Natural killer cell (primary cell): Measurements from ENCODE around the gene MTARC2. TPM values are rescaled to one million over a fixed set of nuclear protein-coding genes. Genes with fewer than 3 reads are reported as not detected.

ENCODE experiments used
- ATAC-seq, 3 donors: fragments of 150-1000 bp in 2 of 3; fragments of 200-7000 bp in 1 of 3; cut with Tn5 transposase; 1 replicate in 1 of 3; 2 replicates in 2 of 3; pipeline ENCODE4 v1.10.0; 2021; ENCODE audit warnings: mild to moderate bottlenecking in 2 of 3, moderate library complexity in 2 of 3
- DNase-seq, 2 donors: peaks; one replicate each; pipeline versions ENCODE4 v3.0.0 to v3.0.0-alpha.2; 2013 to 2021; ENCODE audit warnings: mixed read lengths in 1 of 2
- H3K27ac ChIP-seq: one replicate; pipeline ENCODE4 v1.5.1; 2013; ENCODE audit warnings: mild to moderate bottlenecking, low read length
- H3K27me3 ChIP-seq: one replicate; pipeline ENCODE4 v1.6.1; 2013; ENCODE audit warnings: low read length; ENCODE audit not compliant: control insufficient read depth, insufficient read depth
- H3K36me3 ChIP-seq: one replicate; pipeline ENCODE4 v1.6.1; 2013; ENCODE audit warnings: low read length; ENCODE audit not compliant: control insufficient read depth, insufficient read depth
- H3K4me1 ChIP-seq: one replicate; pipeline ENCODE4 v1.6.1; 2013; ENCODE audit warnings: low read length; ENCODE audit not compliant: control insufficient read depth, insufficient read depth
- H3K4me3 ChIP-seq: one replicate; pipeline ENCODE4 v1.5.1; 2013; ENCODE audit warnings: low read length
- H3K9me3 ChIP-seq: one replicate; pipeline ENCODE4 v1.6.1; 2013; ENCODE audit warnings: low read length; ENCODE audit not compliant: control insufficient read depth, insufficient read depth
- H3K27ac Mint-ChIP-seq, 2 donors: one replicate each; pipeline ENCODE4 v1.8.0; 2022; ENCODE audit warnings: mild to moderate bottlenecking in 2 of 2, mixed read lengths in 2 of 2, moderate library complexity in 1 of 2
- H3K27me3 Mint-ChIP-seq, 2 donors: one replicate each; pipeline ENCODE4 v1.8.0; 2022; ENCODE audit warnings: low read depth in 2 of 2, mixed read lengths in 2 of 2
- H3K36me3 Mint-ChIP-seq: one replicate; pipeline ENCODE4 v1.8.0; 2022; ENCODE audit warnings: mixed read lengths
- H3K4me1 Mint-ChIP-seq, 2 donors: one replicate each; pipeline ENCODE4 v1.8.0; 2022; ENCODE audit warnings: mixed read lengths in 2 of 2
- H3K4me3 Mint-ChIP-seq: one replicate; pipeline ENCODE4 v1.8.0; 2022; ENCODE audit warnings: mild to moderate bottlenecking, moderate library complexity, mixed read lengths
- H3K9me3 Mint-ChIP-seq, 2 donors: one replicate each; pipeline ENCODE4 v1.8.0; 2022; ENCODE audit warnings: mixed read lengths in 2 of 2
- WGBS: methylation state at CpG from one replicate; pipeline ENCODE4 v1.1.7; 2013; ENCODE audit warnings: missing lambda C conversion rate; ENCODE audit not compliant: insufficient coverage; 5-methylcytosine and 5-hydroxymethylcytosine counted together
- intact Hi-C: fragments of 100-400 bp; cut with micrococcal nuclease; formaldehyde crosslinking; loops from one replicate; pipeline ENCODE4 v1.14.2; 2022
- total RNA-seq, 4 donors: library from RNA; stranded (reverse); fragments of 120-200 nt in 1 of 4; gene quantifications; one replicate each; pipeline versions ENCODE4 v1.2.3 to v1.2.4, GENCODE V29; 2013 to 2022
- TF ChIP-seq, protein P1 (sequence below): fragments of 200-600 bp; IDR thresholded peaks from one replicate; pipeline ENCODE4 v1.8.0; 2022; ENCODE audit warnings: antibody characterized with exemption

MTARC2 gene
- total RNA-seq, 3 donors from 2014 or later (not counting 1 experiment from before 2014, with no cell fraction given), result 0.33 to 1.7 (median 0.45) TPM

DNA sequence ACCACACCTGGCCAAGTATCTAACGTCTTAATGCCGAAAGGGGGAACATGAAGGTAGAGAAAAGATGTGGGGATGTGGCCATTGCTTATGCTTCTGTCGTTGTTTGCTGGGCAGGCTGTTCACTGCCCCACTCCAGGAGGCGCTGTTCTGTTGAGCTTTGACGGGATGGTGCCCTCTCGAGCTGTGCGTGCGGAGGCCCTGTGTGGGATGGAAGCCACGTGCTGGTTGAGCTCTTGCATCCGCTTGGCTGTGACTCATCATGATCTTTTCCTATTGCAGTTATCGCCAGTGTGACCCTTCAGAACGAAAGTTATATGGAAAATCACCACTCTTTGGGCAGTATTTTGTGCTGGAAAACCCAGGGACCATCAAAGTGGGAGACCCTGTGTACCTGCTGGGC lies 64.9 kb downstream of the MTARC2 start:
- no peaks in the 10 kb centered on the region for H3K27me3 ChIP-seq
- intact Hi-C loops, result loop anchor here (10.0 kb wide), 1 partner anchor 392 kb away; no protein-coding TSS in a partner anchor
- ATAC-seq, result no peak
- H3K4me3 Mint-ChIP-seq, result no peak overlapping the region
- no peaks in the 10 kb centered on the region for H3K9me3 Mint-ChIP-seq
- no peak for DNase-seq
- WGBS, result 74% methylated on average over 12 of the region's 12 CpGs
- H3K4me3 ChIP-seq, result no peak overlapping the region
- H3K36me3 Mint-ChIP-seq, result no peaks in the 10 kb centered on the region
- H3K27ac ChIP-seq, result no peak overlapping the region
- TF ChIP-seq, protein P1, sequence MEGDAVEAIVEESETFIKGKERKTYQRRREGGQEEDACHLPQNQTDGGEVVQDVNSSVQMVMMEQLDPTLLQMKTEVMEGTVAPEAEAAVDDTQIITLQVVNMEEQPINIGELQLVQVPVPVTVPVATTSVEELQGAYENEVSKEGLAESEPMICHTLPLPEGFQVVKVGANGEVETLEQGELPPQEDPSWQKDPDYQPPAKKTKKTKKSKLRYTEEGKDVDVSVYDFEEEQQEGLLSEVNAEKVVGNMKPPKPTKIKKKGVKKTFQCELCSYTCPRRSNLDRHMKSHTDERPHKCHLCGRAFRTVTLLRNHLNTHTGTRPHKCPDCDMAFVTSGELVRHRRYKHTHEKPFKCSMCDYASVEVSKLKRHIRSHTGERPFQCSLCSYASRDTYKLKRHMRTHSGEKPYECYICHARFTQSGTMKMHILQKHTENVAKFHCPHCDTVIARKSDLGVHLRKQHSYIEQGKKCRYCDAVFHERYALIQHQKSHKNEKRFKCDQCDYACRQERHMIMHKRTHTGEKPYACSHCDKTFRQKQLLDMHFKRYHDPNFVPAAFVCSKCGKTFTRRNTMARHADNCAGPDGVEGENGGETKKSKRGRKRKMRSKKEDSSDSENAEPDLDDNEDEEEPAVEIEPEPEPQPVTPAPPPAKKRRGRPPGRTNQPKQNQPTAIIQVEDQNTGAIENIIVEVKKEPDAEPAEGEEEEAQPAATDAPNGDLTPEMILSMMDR, result no peak
- no peaks in the 10 kb centered on the region for H3K9me3 ChIP-seq
- no peaks in the 10 kb centered on the region for H3K36me3 ChIP-seq
- peaks cover 6 to 9% of the 10 kb centered on the region in 2 donors for H3K4me1 Mint-ChIP-seq
- peaks cover 12 to 23% of the 10 kb centered on the region in 2 donors for H3K27me3 Mint-ChIP-seq
- H3K27ac Mint-ChIP-seq, result no peak overlapping the region
- no peaks in the 10 kb centered on the region for H3K4me1 ChIP-seq

DNA sequence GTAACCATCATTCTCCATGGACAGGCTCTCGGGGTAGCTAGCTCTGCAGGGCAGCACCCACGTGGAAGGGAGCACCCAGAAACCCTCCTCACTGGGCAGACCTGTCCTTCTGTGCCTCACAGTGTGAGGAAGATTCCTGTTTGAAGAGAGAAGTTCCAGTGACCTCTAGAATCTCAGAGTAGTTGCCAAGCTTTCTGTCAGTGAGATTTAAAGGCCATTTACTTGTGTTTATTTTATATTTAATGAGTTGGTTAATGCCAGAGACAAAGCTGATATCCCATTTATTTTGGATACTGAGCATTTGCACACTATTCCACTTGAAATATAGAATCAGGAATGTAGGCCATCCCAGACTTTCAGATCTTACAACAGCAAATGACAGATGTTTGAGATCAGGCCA lies 67.3 kb downstream of the MTARC2 start:
- WGBS, result 68% methylated on average over 2 of the region's 2 CpGs
- H3K4me1 ChIP-seq, result no peaks in the 10 kb centered on the region
- no peaks in the 10 kb centered on the region for H3K9me3 Mint-ChIP-seq
- H3K4me3 Mint-ChIP-seq, result no peak overlapping the region
- no peak overlapping the region for H3K27ac Mint-ChIP-seq
- no peak overlapping the region for H3K27ac ChIP-seq
- H3K4me1 Mint-ChIP-seq, result peaks cover 3 to 4% of the 10 kb centered on the region in 2 donors
- TF ChIP-seq, protein P1, result no peak
- no peaks in the 10 kb centered on the region for H3K9me3 ChIP-seq
- intact Hi-C loops, result loop anchor here (10.0 kb wide), 1 partner anchor 389 kb away; no protein-coding TSS in a partner anchor
- DNase-seq (no peak), ATAC-seq (no peak)
- no peaks in the 10 kb centered on the region for H3K36me3 Mint-ChIP-seq
- H3K4me3 ChIP-seq, result no peak overlapping the region
- peaks cover 15 to 23% of the 10 kb centered on the region in 2 donors for H3K27me3 Mint-ChIP-seq
- no peaks in the 10 kb centered on the region for H3K27me3 ChIP-seq
- no peaks in the 10 kb centered on the region for H3K36me3 ChIP-seq

DNA sequence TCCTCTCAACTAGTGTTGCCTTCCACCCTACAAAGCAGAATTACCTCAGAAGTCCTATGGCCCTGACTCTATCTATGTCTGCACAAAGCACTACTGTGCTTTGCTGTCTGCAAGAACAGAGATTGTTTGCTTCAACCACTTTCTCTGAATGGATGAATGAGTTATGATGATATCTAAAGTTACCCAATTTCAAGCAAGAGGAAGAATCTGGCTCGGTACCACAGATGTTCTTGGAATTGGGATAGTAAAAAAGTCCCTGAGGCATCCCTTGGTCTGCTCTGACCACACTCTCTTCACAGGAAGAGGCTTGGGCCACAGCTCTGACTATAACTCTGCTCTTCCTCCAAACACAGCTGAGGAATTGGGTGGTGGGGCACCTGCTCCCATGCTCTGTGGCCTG lies 69.8 kb downstream of the MTARC2 start:
- Histone ChIP-seq H3K4me1 (no peaks in the 10 kb centered on the region), H3K27me3 (no peaks in the 10 kb centered on the region), H3K4me3 (no peak overlapping the region), H3K36me3 (no peaks in the 10 kb centered on the region), H3K9me3 (no peaks in the 10 kb centered on the region), H3K27ac (no peak overlapping the region)
- DNase-seq (no peak), ATAC-seq (no peak)
- intact Hi-C loops, result loop anchor here (10.0 kb wide), 1 partner anchor 387 kb away; no protein-coding TSS in a partner anchor
- Mint-ChIP-seq H3K27ac (no peak overlapping the region), H3K36me3 (no peaks in the 10 kb centered on the region), H3K9me3 (no peaks in the 10 kb centered on the region), H3K4me3 (no peak overlapping the region), H3K4me1 (no peaks in the 10 kb centered on the region), H3K27me3 (peaks cover 9 to 21% of the 10 kb centered on the region in 2 donors)
- TF ChIP-seq, protein P1, result no peak
- 50% methylated on average over 1 of the region's 1 CpG for WGBS
